Bronchial epithelial cell (primary cell): ENCODE results near the gene PRKAG2. TPM values are rescaled to one million over a fixed set of nuclear protein-coding genes. Genes with fewer than 3 reads are reported as not detected.

Experiments
- DNase-seq: peaks from one replicate; pipeline ENCODE4 v3.0.0-alpha.2; 2010; ENCODE audit warnings: low read depth
- FAIRE-seq: peaks from 2 replicates; lab custom pipeline; 2011; peaks lifted over from hg19 to GRCh38; lab: Jason Lieb, UNC
- H3K27me3 ChIP-seq: 2 replicates; pipeline ENCODE4 v1.5.1; 2011; ENCODE audit warnings: low read length; ENCODE audit not compliant: control insufficient read depth, insufficient read depth
- H3K36me3 ChIP-seq: 2 replicates; pipeline ENCODE4 v1.5.1; 2011; ENCODE audit warnings: low read length; ENCODE audit not compliant: control insufficient read depth, insufficient read depth
- H3K4me3 ChIP-seq: 2 replicates; pipeline ENCODE4 v1.5.1; 2011; ENCODE audit warnings: mild to moderate bottlenecking, low read depth, low read length, control low read depth
- CTCF ChIP-seq: IDR thresholded peaks from 2 replicates; pipeline ENCODE4 v1.5.1; 2011; ENCODE audit warnings: mild to moderate bottlenecking, moderate library complexity, low read length, control low read depth, inconsistent platforms; ENCODE audit not compliant: insufficient read depth, severe bottlenecking
- total RNA-seq: library from RNA; depleted of rRNA; stranded (reverse); fragments of >200 nt; gene quantifications from 2 replicates; pipeline ENCODE4 v1.2.1, GENCODE V29; 2014

The PRKAG2 gene
- total RNA-seq, 1 donor from 2014 or later, result 24.5 TPM

- Histone ChIP-seq H3K36me3 (peaks cover 1% of the 10 kb centered on the region), H3K27me3 (no peaks in the 10 kb centered on the region), H3K4me3 (no peak overlapping the region)
- TF ChIP-seq CTCF, result no peak
- DNase-seq (peak; percentile 71), FAIRE-seq (no peak)
Measured at GRCh38 chr7:151599401-151600227, 277.3 kb downstream of the PRKAG2 start.

DNA sequence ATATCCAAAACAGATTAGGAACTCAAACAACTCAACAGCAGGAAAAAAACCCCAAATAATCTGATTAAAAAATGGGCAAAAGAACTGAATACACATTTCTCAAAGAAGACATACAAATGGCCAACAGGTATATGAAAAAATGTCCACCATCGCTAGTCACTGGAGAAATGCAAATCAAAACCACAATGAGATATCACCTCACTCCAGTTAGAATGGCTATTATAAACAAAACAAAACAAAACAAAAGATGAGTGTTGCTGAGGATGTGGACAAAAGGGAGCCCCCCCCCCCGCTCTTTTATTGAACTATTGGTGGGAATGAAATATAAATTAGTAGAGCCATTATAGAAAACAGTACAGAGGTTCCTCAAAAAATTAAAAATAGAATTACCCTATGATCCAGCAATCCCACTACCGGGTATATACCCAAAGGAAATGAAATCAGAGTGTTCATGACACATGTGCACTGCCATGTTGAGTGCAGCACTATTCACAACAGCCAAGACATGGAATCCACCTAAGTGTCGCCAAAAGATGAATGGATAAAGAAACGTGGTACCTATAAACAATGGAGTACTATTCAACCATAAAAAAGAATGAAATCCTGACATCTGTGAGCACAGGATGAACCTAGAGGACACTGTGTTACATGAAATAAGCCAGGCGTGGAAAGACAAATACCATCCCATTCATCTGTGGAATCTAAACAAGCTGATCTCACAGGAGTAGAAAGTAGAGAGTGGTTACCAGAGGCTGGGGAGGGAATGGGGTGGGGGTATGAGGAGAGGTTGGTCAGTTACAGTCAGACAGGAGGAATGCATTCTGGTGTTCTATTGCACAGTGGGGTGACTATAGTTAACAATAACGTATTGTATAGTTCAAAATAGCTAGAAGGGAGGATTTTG lies 279.1 kb downstream of the PRKAG2 start:
- Histone ChIP-seq H3K36me3 (peaks cover 1% of the 10 kb centered on the region), H3K27me3 (no peaks in the 10 kb centered on the region), H3K4me3 (no peak overlapping the region)
- FAIRE-seq (no peak), DNase-seq (peak; percentile 69)
- no peak for TF ChIP-seq CTCF

DNA sequence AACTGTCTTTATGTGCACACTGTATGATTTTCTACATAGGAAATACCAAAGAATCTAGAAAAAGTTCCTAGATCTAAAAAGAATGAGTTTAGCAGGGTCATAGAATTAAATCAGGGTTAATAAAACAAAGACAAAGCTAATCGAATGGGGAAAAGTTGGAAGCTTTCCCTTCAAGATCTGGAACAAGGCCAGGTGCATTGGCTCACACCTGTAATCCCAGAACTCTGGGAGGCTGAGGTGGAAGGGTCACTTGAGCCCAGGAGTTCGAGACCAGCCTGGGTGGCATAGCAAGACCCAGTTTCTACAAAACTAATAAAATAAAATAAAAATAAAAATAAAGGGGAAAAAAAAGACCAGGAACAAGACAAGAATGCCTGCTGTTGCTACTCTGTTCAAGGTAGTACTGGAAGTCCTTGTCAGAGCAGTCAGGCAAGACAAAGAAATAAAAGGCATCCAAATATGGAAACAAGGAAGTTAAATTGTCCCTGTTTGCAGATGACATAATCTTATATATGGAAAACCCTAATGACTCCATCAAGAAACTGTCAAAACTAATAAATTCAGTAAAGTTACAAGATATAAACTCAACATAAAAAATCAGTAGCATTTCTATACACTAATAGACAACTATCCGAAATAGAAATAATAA lies 281.1 kb downstream of the PRKAG2 start:
- no peak for TF ChIP-seq CTCF

GRCh38 chr7:151592868-151593486 lies 283.9 kb downstream of the PRKAG2 start:
- Histone ChIP-seq H3K4me3 (no peak overlapping the region), H3K27me3 (no peaks in the 10 kb centered on the region), H3K36me3 (peaks cover 1% of the 10 kb centered on the region)
- FAIRE-seq, result no peak
- TF ChIP-seq CTCF, result no peak
- DNase-seq, result peak; percentile 95

More for the DNA sequence above, 281.1 kb downstream of the PRKAG2 start:
- no peaks in the 10 kb centered on the region for H3K27me3 ChIP-seq
- peaks cover 1% of the 10 kb centered on the region for H3K36me3 ChIP-seq
- no peak for FAIRE-seq
- DNase-seq, result no peak
- no peak overlapping the region for H3K4me3 ChIP-seq

DNA sequence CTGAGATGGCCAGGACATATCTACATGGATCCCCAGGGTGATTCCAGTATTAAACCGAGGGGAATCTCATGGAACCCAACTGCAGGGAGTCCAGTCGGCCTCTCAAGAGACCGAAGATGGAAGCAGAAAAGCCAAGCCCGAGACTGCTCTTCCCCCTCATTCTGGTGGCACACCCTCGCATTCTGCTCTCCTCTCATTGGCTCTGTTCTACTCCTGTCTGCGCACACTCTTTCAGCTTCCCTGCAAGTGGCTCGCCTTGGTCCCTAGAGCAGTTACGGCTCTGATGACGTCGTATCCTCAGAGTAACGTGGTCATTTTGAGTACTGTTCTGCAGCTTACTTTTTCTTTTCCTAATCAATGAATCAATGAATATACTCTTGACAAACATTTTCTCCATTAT lies 284.6 kb downstream of the PRKAG2 start:
- TF ChIP-seq CTCF, result no peak
- FAIRE-seq (no peak), DNase-seq (no peak)
- Histone ChIP-seq H3K36me3 (peaks cover 1% of the 10 kb centered on the region), H3K27me3 (no peaks in the 10 kb centered on the region), H3K4me3 (no peak overlapping the region)
